ENCODE measurements around the gene CNGA1. TPM values are rescaled to one million over a fixed set of nuclear protein-coding genes. Genes with fewer than 3 reads are reported as not detected.

Gene CNGA1
- polyA plus RNA-seq, 1 experiment, result not detected

DNA sequence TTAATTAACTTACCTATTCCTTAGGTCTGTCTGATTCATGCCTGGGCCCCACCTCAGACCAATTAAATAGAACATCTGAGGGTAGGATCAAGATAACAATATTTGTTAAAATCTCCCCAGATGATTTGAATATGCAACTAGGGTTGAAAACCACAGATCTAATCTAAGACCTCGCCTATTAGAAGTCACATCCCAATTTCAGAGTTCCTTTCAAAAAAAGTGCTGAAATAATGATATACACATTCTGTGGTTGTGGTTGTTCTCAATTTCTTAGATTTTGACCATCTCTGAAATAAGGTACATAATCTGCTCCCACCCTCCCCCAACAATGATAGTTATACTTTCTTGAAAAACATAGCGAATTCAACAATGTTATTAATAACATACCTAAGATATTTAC lies 27.8 kb upstream of the CNGA1 start:
- CTCF ChIA-PET, result no interaction called here
- Histone ChIP-seq H3K9me3 (ENCODE audit: control insufficient read depth, insufficient read depth, low read length) (no peaks in the 10 kb centered on the region), H3K27ac (ENCODE audit: low read depth, low read length) (no peak overlapping the region), H3K27me3 (ENCODE audit: control insufficient read depth, insufficient read depth, low read length) (no peaks in the 10 kb centered on the region), H3K4me3 (ENCODE audit: low read depth, low read length) (no peak overlapping the region)
- TF ChIP-seq, protein P1, sequence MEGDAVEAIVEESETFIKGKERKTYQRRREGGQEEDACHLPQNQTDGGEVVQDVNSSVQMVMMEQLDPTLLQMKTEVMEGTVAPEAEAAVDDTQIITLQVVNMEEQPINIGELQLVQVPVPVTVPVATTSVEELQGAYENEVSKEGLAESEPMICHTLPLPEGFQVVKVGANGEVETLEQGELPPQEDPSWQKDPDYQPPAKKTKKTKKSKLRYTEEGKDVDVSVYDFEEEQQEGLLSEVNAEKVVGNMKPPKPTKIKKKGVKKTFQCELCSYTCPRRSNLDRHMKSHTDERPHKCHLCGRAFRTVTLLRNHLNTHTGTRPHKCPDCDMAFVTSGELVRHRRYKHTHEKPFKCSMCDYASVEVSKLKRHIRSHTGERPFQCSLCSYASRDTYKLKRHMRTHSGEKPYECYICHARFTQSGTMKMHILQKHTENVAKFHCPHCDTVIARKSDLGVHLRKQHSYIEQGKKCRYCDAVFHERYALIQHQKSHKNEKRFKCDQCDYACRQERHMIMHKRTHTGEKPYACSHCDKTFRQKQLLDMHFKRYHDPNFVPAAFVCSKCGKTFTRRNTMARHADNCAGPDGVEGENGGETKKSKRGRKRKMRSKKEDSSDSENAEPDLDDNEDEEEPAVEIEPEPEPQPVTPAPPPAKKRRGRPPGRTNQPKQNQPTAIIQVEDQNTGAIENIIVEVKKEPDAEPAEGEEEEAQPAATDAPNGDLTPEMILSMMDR (IDR thresholded peaks at IDR 0.05; ENCODE audit: low read depth, low read length), result no peak
- POLR2A ChIA-PET, result no interaction called here
- DNase-seq (ENCODE audit: low read depth, low spot score), result no peak

DNA sequence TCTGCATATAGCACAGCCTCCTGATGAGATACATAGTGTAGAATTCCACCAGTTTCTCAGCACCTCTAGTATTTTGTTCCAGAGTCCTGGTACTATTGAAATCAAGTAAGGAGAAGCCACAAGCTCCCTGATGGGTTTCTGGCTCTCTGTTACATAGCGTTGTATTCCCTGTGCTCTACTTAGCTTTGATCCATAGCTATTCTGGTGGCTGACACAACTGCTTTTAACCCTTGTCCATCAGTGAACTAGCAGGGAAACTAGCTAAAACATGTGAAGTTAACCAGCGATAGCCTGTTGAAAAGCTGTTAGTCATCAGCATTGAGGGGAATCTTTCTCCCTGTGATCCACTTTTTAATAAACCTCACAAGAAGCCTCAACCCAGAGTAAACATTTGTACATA lies 27.0 kb upstream of the CNGA1 start:
- Histone ChIP-seq H3K9me3 (ENCODE audit: control insufficient read depth, insufficient read depth, low read length) (no peaks in the 10 kb centered on the region), H3K27me3 (ENCODE audit: control insufficient read depth, insufficient read depth, low read length) (no peaks in the 10 kb centered on the region), H3K27ac (ENCODE audit: low read depth, low read length) (no peak overlapping the region), H3K4me3 (ENCODE audit: low read depth, low read length) (no peak overlapping the region)
- ChIA-PET CTCF (no interaction called here), POLR2A (no interaction called here)
- DNase-seq (ENCODE audit: low read depth, low spot score), result no peak
- TF ChIP-seq, protein P1 (IDR thresholded peaks at IDR 0.05; ENCODE audit: low read depth, low read length), result no peak

DNA sequence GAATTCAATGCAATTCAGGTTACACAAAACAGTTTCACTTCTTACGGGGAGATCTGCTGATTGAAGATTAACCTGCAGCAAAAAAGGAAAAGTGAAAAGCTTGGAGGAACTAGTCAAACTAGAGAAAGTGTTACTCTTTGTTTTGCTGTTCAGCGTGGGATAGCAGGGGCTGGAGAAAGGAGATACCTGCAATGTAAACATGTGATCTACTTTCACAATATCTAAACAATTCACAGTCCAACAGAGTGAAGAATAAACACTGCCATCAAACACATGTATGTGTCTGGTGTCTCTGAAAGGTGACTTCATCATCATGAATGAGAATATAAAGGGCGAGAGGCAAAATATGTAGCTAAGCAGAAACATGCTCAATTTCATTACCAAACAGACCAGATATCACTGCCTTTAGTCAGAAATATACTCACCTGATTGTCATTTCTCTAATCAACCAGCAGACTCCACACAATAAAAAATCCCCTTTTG lies 26.5 kb upstream of the CNGA1 start:
- Histone ChIP-seq H3K4me3 (ENCODE audit: low read depth, low read length) (no peak overlapping the region), H3K27ac (ENCODE audit: low read depth, low read length) (no peak overlapping the region), H3K9me3 (ENCODE audit: control insufficient read depth, insufficient read depth, low read length) (no peaks in the 10 kb centered on the region), H3K27me3 (ENCODE audit: control insufficient read depth, insufficient read depth, low read length) (no peaks in the 10 kb centered on the region)
- DNase-seq (ENCODE audit: low read depth, low spot score), result no peak
- ChIA-PET CTCF (no interaction called here), POLR2A (no interaction called here)
- TF ChIP-seq, protein P1 (IDR thresholded peaks at IDR 0.05; ENCODE audit: low read depth, low read length), result no peak

DNA sequence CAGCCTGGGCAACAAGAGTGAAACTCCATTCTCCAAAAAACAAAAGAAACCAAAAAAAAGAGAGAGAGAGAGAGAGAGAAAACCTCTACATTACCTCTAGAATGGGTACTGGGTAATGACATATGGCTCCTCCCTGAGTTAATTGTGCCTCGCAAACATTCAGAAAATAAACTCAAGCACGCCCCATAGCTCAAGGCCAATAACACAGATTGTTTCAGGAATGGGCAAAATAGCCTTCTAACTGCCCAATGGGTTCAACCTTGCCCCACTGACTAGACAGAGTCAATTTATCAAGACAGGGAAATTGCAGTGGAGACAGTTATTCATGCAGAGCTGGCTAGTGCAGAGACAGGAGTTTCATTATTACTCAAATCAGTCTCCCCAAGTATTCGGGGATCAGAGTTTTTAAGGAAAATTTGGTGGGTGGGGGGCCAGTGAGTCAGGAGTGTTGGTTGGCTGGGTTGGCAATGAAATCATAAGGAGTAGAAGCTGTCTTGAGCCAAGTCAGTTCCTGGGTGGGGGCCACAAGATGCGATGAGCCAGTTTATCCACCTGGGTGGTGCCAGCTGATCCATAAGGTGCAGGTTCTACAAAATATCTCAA lies 25.2 kb upstream of the CNGA1 start:
- CTCF ChIA-PET, result no interaction called here
- TF ChIP-seq, protein P1 (IDR thresholded peaks at IDR 0.05; ENCODE audit: low read depth, low read length), result no peak
- POLR2A ChIA-PET, result no interaction called here

DNA sequence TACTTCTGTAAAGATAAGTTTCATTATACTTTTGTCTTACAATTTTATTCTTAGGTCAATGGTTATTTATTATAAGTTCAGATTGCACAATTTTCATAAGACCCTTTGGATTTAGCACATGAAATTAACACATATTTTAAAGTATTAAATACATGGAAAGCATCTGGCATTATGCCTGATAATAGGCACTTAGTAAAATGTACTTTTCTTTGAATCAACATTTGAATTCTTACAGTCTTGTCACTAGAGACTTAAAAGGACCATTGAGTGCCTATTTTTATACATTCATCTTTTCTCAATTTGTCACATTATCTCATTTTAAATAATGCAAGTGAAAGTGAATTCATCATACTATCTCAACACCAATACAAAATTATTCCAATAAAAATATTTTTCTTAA lies 23.1 kb upstream of the CNGA1 start:
- no peak overlapping the region for H3K27ac ChIP-seq (ENCODE audit: low read depth, low read length)
- POLR2A ChIA-PET, result no interaction called here

More for the DNA sequence above, 25.2 kb upstream of the CNGA1 start:
- H3K27ac ChIP-seq (ENCODE audit: low read depth, low read length), result no peak overlapping the region
- no peak overlapping the region for H3K4me3 ChIP-seq (ENCODE audit: low read depth, low read length)
- DNase-seq (ENCODE audit: low read depth, low spot score), result no peak
- no peaks in the 10 kb centered on the region for H3K9me3 ChIP-seq (ENCODE audit: control insufficient read depth, insufficient read depth, low read length)
- no peaks in the 10 kb centered on the region for H3K27me3 ChIP-seq (ENCODE audit: control insufficient read depth, insufficient read depth, low read length)

More for the DNA sequence above, 23.1 kb upstream of the CNGA1 start:
- no peak for DNase-seq (ENCODE audit: low read depth, low spot score)
- Histone ChIP-seq H3K27me3 (ENCODE audit: control insufficient read depth, insufficient read depth, low read length) (no peaks in the 10 kb centered on the region), H3K9me3 (ENCODE audit: control insufficient read depth, insufficient read depth, low read length) (no peaks in the 10 kb centered on the region), H3K4me3 (ENCODE audit: low read depth, low read length) (no peak overlapping the region)
- TF ChIP-seq, protein P1 (IDR thresholded peaks at IDR 0.05; ENCODE audit: low read depth, low read length), result no peak
- CTCF ChIA-PET, result no interaction called here
